Hematopoietic multipotent progenitor cell (in vitro differentiated cells): Measurements from ENCODE around the gene PDE4C. TPM values are rescaled to one million over a fixed set of nuclear protein-coding genes. Genes with fewer than 3 reads are reported as not detected.

ENCODE experiments used
- DNase-seq, 3 donors: peaks; one replicate each; pipeline ENCODE4 v3.0.0-alpha.2; 2011 to 2015; ENCODE audit warnings: low read depth in 2 of 3, low spot score in 2 of 3
- total RNA-seq: library from RNA; depleted of rRNA; stranded (reverse); fragments of >200 nt; gene quantifications from one replicate; pipeline ENCODE4 v1.2.3, GENCODE V29; 2012

Gene PDE4C
- total RNA-seq, result under 0.01 TPM

- peak in 1 of 3 donors; percentile 59 for DNase-seq
Measured at GRCh38 chr19:18225702-18226468, at the start of gene PDE4C. Gene PDE4C, minus strand, starts transcription at chr19:18226438. Its CDS starts 23 bp downstream, at chr19:18226415.

- DNase-seq, result peak in 1 of 3 donors; percentile 77
Measured at GRCh38 chr19:18274781-18275356, 48.6 kb upstream of the PDE4C start.

GRCh38 chr19:18274219-18274780, 48.1 kb upstream of the PDE4C start, which contains the start of gene IQCN:
Gene IQCN, minus strand, starts transcription at chr19:18274452. Its CDS starts 4,974 bp downstream, at chr19:18269478.
- peak in 1 of 3 donors; percentile 30 for DNase-seq

GRCh38 chr19:18273561-18274218, 47.5 kb upstream of the PDE4C start:
- DNase-seq, result no peak

GRCh38 chr19:18271433-18271841, 45.2 kb upstream of the PDE4C start:
- DNase-seq, result peak in 1 of 3 donors; percentile 66

- peak in 1 of 3 donors; percentile 50 for DNase-seq
Measured at GRCh38 chr19:18270326-18270725, 44.1 kb upstream of the PDE4C start.

- peak in 1 of 3 donors; percentile 24 for DNase-seq
Measured at GRCh38 chr19:18269070-18269723, 43.0 kb upstream of the PDE4C start.

GRCh38 chr19:18266771-18267686, 40.8 kb upstream of the PDE4C start:
- peak in 1 of 3 donors; percentile 24 for DNase-seq

- peak in 1 of 3 donors; percentile 19 for DNase-seq
Measured at GRCh38 chr19:18265582-18265981, 39.3 kb upstream of the PDE4C start.

GRCh38 chr19:18264971-18265540, 38.8 kb upstream of the PDE4C start:
- DNase-seq, result no peak

GRCh38 chr19:18264137-18264854, 38.1 kb upstream of the PDE4C start:
- peak in 1 of 3 donors; percentile 11 for DNase-seq

GRCh38 chr19:18263324-18264136, 37.3 kb upstream of the PDE4C start:
- peak in 1 of 3 donors; percentile 23 for DNase-seq

- no peak for DNase-seq
Measured at GRCh38 chr19:18262917-18263316, 36.7 kb upstream of the PDE4C start.

- peak in 1 of 3 donors; percentile 25 for DNase-seq
Measured at GRCh38 chr19:18262144-18262543, 35.9 kb upstream of the PDE4C start.

- peak in 1 of 3 donors; percentile 19 for DNase-seq
Measured at GRCh38 chr19:18261474-18261873, 35.2 kb upstream of the PDE4C start.

GRCh38 chr19:18259893-18260292, 33.7 kb upstream of the PDE4C start:
- DNase-seq, result no peak
